ENCODE data around the gene PRKAG2. TPM values are rescaled to one million over a fixed set of nuclear protein-coding genes. Genes with fewer than 3 reads are reported as not detected.

The PRKAG2 gene
- total RNA-seq (2022; extraction: Qiagen RNA extraction) = 39.9 to 46.5 TPM (median 45.1 TPM) in 5 replicates

DNA sequence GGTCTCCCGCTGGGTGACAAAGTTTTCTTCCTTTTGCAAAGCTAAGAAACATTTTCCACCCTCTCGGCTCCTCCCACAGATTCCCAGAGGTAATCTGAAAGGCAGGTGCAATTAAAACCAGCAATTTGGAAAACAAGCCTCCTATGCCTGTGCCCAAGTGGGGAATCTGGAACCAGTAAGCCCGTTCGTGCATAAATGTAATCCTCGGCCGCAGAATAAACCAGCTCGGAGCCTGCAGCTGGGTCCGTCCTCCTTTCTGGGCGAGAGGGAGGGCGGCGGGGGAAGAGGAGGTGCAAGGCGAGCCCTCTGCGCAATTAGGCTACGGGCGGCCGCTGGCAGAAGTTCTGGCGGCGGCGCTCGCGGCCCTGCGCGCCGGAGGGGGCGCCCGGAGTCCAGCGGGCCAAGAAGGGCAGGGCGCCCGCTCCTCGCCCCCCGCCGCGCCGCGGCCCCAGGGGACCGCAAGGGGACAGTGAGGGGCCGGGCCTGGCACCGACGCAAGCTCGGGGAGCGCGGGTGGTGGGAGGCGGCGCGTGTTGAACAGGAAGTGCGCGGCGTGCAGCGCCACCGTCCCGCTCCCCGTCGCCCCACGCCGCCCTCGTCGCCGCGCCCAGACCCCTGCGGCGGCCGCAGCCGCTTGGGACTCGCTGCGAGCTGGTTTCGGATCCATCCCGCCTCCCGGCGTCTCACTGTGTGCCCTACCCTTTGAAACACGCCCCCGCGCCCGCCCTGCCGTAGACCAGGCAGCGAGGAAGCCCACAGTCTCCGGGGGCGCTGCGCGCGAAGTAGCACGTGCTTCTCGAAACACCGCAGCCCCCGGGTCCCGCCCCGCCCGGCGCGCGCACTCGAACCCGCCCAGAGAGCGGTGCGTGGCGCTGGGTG lies at the start of gene PRKAG2:
Gene PRKAG2, minus strand, starts transcription at position 217 of the 879 bp plus-strand sequence. CDS start 495 bp downstream, outside the sequence.

DNA sequence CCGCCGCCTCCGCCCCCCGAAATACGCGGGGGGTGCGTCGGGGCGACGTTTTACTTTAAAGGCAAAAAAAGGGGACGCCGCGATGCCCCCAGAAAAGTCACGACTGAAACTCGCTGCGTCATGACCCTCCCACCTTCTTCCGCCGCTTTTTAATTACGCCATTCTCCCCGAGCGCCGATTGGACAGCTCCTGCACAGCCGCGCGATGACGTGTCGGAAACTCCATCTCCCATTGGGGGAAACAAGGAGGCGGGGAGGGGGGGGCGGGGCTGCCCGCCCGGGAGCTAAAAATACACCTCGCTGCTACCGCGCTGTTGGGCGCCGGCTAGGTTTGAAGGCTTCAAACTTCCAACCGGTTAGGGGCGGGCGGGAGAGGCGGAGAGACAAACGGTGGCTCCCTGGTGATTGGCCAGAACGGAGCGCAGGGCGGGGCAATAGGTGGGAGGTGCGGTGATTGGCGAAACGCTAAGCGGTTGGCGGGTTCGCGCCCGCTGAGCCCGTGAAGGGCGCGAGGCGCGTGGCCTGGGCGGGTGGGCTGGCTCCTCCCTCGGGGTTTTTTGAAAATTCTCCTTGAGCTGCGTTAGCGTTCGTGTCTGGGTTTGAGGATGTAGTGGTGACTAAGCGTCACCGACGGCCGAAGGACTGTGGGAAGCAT lies 357.0 kb downstream of the PRKAG2 start, which contains the start of gene RHEB:
Gene RHEB, minus strand, starts transcription at position 131 of the 654 bp plus-strand sequence. CDS start 384 bp downstream, outside the sequence.

Other genes with a start within 250 kb of the PRKAG2 start
- not detected in 5 replicates for gene GALNTL5, start 79.3 kb upstream of the PRKAG2 start, total RNA-seq (2022; extraction: Qiagen RNA extraction)
- 20.3 to 25.9 TPM (median 24.6 TPM) in 5 replicates for gene GALNT11, start 148.6 kb upstream of the PRKAG2 start, total RNA-seq (2022; extraction: Qiagen RNA extraction)

All from A549 treated with dexamethasone at 1 μM for 4 hours (cell line).